H1 (cell line): ENCODE results near the gene CHRM4. TPM values are rescaled to one million over a fixed set of nuclear protein-coding genes. Genes with fewer than 3 reads are reported as not detected.

ENCODE experiments used
- BCL11A ChIP-seq, 2 experiments: IDR thresholded peaks; one replicate each; pipeline ENCODE4 v1.6.1; 2011; ENCODE audit warnings: low read depth in 2 of 2, low read length in 2 of 2, mild to moderate bottlenecking in 2 of 2
- CEBPB ChIP-seq: IDR thresholded peaks from 2 replicates; pipeline ENCODE4 v1.6.1; 2012; ENCODE audit warnings: low read depth, low read length
- CHD1 ChIP-seq: IDR thresholded peaks from 2 replicates; pipeline ENCODE4 v1.6.1; 2012; ENCODE audit warnings: low read depth, low read length, improper control_type of control experiment
- CHD7 ChIP-seq: fragments of 300-600 bp; sonication (generic); IDR thresholded peaks from 2 replicates; pipeline ENCODE4 v1.7.1; 2012; ENCODE audit warnings: low read length, moderate library complexity, mild to moderate bottlenecking, inconsistent platforms; ENCODE audit not compliant: insufficient replicate concordance
- SRF ChIP-seq: IDR thresholded peaks from 2 replicates; pipeline ENCODE4 v1.6.1; 2011; ENCODE audit warnings: mild to moderate bottlenecking, low read depth, low read length, moderate library complexity
- TBP ChIP-seq: IDR thresholded peaks from 2 replicates; pipeline ENCODE4 v1.6.1; 2011; ENCODE audit warnings: low read depth, low read length, improper control_type of control experiment
- ZNF274 ChIP-seq: IDR thresholded peaks from 2 replicates; pipeline ENCODE4 v1.7.0; 2012; ENCODE audit warnings: low read length, borderline replicate concordance; ENCODE audit errors: extremely low read depth
- polyA plus RNA-seq, 7 experiments: library from polyadenylated mRNA; depleted of rRNA in 3 of 7; stranded (reverse) in 5 of 7; unstranded in 2 of 7; fragments of >200 nt in 5 of 7; fragments of 200-250 nt in 2 of 7; gene quantifications; 1 replicate in 5 of 7; 2 replicates in 1 of 7; 4 replicates in 1 of 7; pipeline versions ENCODE4 v1.2.1 to v1.2.3, GENCODE V29; 2011 to 2013; ENCODE audit warnings: missing spikeins in 2 of 7, mixed read lengths in 2 of 7
- total RNA-seq: library from RNA; stranded (reverse); fragmentation: NEBNext Ultra II Directional; extraction: Animal tissue kit (Norgen Biotek cat#: 25700); gene quantifications from 2 replicates; pipeline ENCODE4 v1.2.1, GENCODE V29; 2021

The CHRM4 gene
- total and polyA plus RNA-seq, 2 of the 8 experiments (the other 6 are each of a cell fraction or from before 2014, with no cell fraction given), result 1.1 to 1.3 TPM

GRCh38 chr11:46370253-46370652 lies 21.3 kb downstream of the CHRM4 start (continued):
- no peak for TF ChIP-seq CHD7
- no peak for TF ChIP-seq ZNF274
- no peak for TF ChIP-seq TBP
- TF ChIP-seq SRF, result no peak
- TF ChIP-seq CEBPB, result no peak
- TF ChIP-seq CHD1, result no peak
- no peak for TF ChIP-seq BCL11A (IDR thresholded peaks at IDR 0.05; ENCODE audit: low read depth in 2 of 2, low read length in 2 of 2)
